DOHH2 (cell line): ENCODE measurements around the gene APELA.

Experiments
- CTCF ChIP-seq: fragments of 200-600 bp; sonication (generic); IDR thresholded peaks from one replicate; pipeline ENCODE4 v1.5.1; 2014; ENCODE audit warnings: antibody characterized with exemption, mild to moderate bottlenecking, low read depth, low read length; ENCODE audit not compliant: poor library complexity, severe bottlenecking
- EZH2phosphoT487 ChIP-seq: fragments of 200-600 bp; sonication (generic); IDR thresholded peaks from 2 replicates; pipeline ENCODE4 v1.6.1; 2017; ENCODE audit warnings: borderline replicate concordance, mild to moderate bottlenecking, antibody characterized with exemption, low read length, moderate library complexity, mixed read lengths

GRCh38 chr4:164892018-164892417 lies 15.0 kb downstream of the APELA start:
- TF ChIP-seq EZH2phosphoT487 (no peak), CTCF (no peak)
